ENCODE measurements around the gene PXT1. TPM values are rescaled to one million over a fixed set of nuclear protein-coding genes. Genes with fewer than 3 reads are reported as not detected.
A peak's percentile ranks its signal among the peaks of the same experiment; 100 is the strongest.
"Not testable (repeated sequence)": the region's sequence is repeated elsewhere in the genome, so short reads cannot be mapped to it uniquely, and the experiment has no call there.

The PXT1 gene
- total RNA-seq, 1 donor = under 0.01 TPM

DNA sequence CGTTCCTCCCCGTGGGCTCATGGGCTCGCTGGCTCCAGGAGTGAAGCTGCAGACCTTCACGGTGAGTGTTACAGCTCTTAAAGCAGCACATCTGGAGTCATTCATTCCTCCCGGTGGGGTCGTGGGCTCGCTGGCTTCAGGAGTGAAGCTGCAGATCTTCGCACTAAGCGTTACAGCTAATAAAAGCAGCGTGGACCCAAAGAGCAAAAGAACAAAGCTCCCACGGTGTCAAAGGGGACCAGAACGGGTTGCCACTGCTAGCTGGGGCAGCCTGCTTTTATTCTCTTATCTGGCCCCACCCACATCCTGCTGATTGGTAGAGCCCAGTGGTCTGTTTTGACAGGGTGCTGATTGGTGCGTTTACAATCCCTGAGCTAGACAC is 79.3 kb downstream of the PXT1 start:
- H3K27me3 ChIP-seq (ENCODE audit: insufficient read depth, low read length); H3K9me3 ChIP-seq (ENCODE audit: low read depth, low read length); H3K4me2 ChIP-seq (ENCODE audit: insufficient read depth, low read length); H3K36me3 ChIP-seq (ENCODE audit: insufficient read depth, low read length); H3K4me3 ChIP-seq (ENCODE audit: insufficient read depth, low read length); DNase-seq (ENCODE audit: insufficient read length, low spot score, missing footprints); H2AFZ ChIP-seq (ENCODE audit: low read length); H3K27ac ChIP-seq (ENCODE audit: low read depth, low read length); H3K79me2 ChIP-seq (ENCODE audit: insufficient read depth, low read length); H4K20me1 ChIP-seq (ENCODE audit: insufficient read depth, low read length): not testable (repeated sequence)
- peaks cover 23% of the 10 kb centered on the region for H3K4me1 ChIP-seq (ENCODE audit: insufficient read depth, low read length)

GRCh38 chr6:36362551-36363370 is 79.9 kb downstream of the PXT1 start:
- Histone ChIP-seq H3K4me3 (ENCODE audit: insufficient read depth, low read length) (no peak overlapping the region), H3K4me2 (ENCODE audit: insufficient read depth, low read length) (no peak overlapping the region), H2AFZ (ENCODE audit: low read length) (no peak overlapping the region), H3K79me2 (ENCODE audit: insufficient read depth, low read length) (no peaks in the 10 kb centered on the region), H4K20me1 (ENCODE audit: insufficient read depth, low read length) (no peaks in the 10 kb centered on the region), H3K9me3 (ENCODE audit: low read depth, low read length) (no peaks in the 10 kb centered on the region), H3K36me3 (ENCODE audit: insufficient read depth, low read length) (no peaks in the 10 kb centered on the region), H3K27ac (ENCODE audit: low read depth, low read length) (no peak overlapping the region), H3K4me1 (ENCODE audit: insufficient read depth, low read length) (peaks cover 29% of the 10 kb centered on the region), H3K27me3 (ENCODE audit: insufficient read depth, low read length) (no peaks in the 10 kb centered on the region)
- no peak for TF ChIP-seq CTCF (IDR thresholded peaks at IDR 0.05; ENCODE audit: extremely low read depth, low read depth, low read length)
- DNase-seq (ENCODE audit: insufficient read length, low spot score, missing footprints) = no peak

GRCh38 chr6:36361071-36361470 is 81.6 kb downstream of the PXT1 start:
- Histone ChIP-seq H4K20me1 (ENCODE audit: insufficient read depth, low read length) (no peaks in the 10 kb centered on the region), H3K27ac (ENCODE audit: low read depth, low read length) (no peak overlapping the region), H3K4me2 (ENCODE audit: insufficient read depth, low read length) (peak overlapping the region; percentile 49), H3K4me1 (ENCODE audit: insufficient read depth, low read length) (peaks cover 34% of the 10 kb centered on the region), H3K79me2 (ENCODE audit: insufficient read depth, low read length) (no peaks in the 10 kb centered on the region), H3K9me3 (ENCODE audit: low read depth, low read length) (no peaks in the 10 kb centered on the region), H3K36me3 (ENCODE audit: insufficient read depth, low read length) (no peaks in the 10 kb centered on the region), H3K4me3 (ENCODE audit: insufficient read depth, low read length) (no peak overlapping the region), H3K27me3 (ENCODE audit: insufficient read depth, low read length) (no peaks in the 10 kb centered on the region), H2AFZ (ENCODE audit: low read length) (no peak overlapping the region)
- TF ChIP-seq CTCF (IDR thresholded peaks at IDR 0.05; ENCODE audit: extremely low read depth, low read depth, low read length) = no peak
- DNase-seq (ENCODE audit: insufficient read length, low spot score, missing footprints) = no peak

- Histone ChIP-seq H2AFZ (ENCODE audit: low read length) (peak overlapping the region; percentile 86), H3K79me2 (ENCODE audit: insufficient read depth, low read length) (no peaks in the 10 kb centered on the region), H3K4me3 (ENCODE audit: insufficient read depth, low read length) (peak overlapping the region; percentile 22), H3K4me1 (ENCODE audit: insufficient read depth, low read length) (peaks cover 36% of the 10 kb centered on the region), H4K20me1 (ENCODE audit: insufficient read depth, low read length) (no peaks in the 10 kb centered on the region), H3K4me2 (ENCODE audit: insufficient read depth, low read length) (peak overlapping the region; percentile 49), H3K27ac (ENCODE audit: low read depth, low read length) (peak overlapping the region; percentile 24), H3K36me3 (ENCODE audit: insufficient read depth, low read length) (no peaks in the 10 kb centered on the region), H3K27me3 (ENCODE audit: insufficient read depth, low read length) (no peaks in the 10 kb centered on the region), H3K9me3 (ENCODE audit: low read depth, low read length) (no peaks in the 10 kb centered on the region)
- peak; percentile 90 for TF ChIP-seq CTCF (IDR thresholded peaks at IDR 0.05; ENCODE audit: extremely low read depth, low read depth, low read length)
- DNase-seq (ENCODE audit: insufficient read length, low spot score, missing footprints) = peak; percentile 98
Observed at GRCh38 chr6:36360241-36361054, 82.2 kb downstream of the PXT1 start.

Data from osteoblast (primary cell).